Spleen (tissue), 11 donors: ENCODE measurements around the gene SPTBN2. TPM values are rescaled to one million over a fixed set of nuclear protein-coding genes. Genes with fewer than 3 reads are reported as not detected.

ENCODE experiments used
- DNase-seq: peaks from one replicate; pipeline ENCODE4 v3.0.0-alpha.2; 2020
- H3K27ac ChIP-seq, 8 donors: fragments of 200-600 bp; sonication (generic) in 7 of 8; 1 replicate in 4 of 8; 2 replicates in 4 of 8; pipeline versions ENCODE4 v1.5.0 to v1.8.0; 2016 to 2021; ENCODE audit warnings: inconsistent platforms in 4 of 8, mild to moderate bottlenecking in 4 of 8, moderate library complexity in 1 of 8
- H3K27me3 ChIP-seq, 7 donors: fragments of 200-600 bp; sonication (generic) in 6 of 7; replicated peaks in 1 of 7; 1 replicate in 4 of 7; 2 replicates in 3 of 7; pipeline versions ENCODE4 v1.5.0 to v1.8.0; 2016 to 2021; ENCODE audit warnings: inconsistent platforms in 3 of 7, mild to moderate bottlenecking in 1 of 7
- H3K36me3 ChIP-seq, 6 donors: fragments of 200-600 bp; sonication (generic) in 5 of 6; 1 replicate in 4 of 6; 2 replicates in 2 of 6; pipeline versions ENCODE4 v1.5.0 to v1.8.0; 2016 to 2021; ENCODE audit warnings: inconsistent platforms in 2 of 6
- H3K4me1 ChIP-seq, 6 donors: fragments of 200-600 bp; sonication (generic) in 5 of 6; 1 replicate in 3 of 6; 2 replicates in 3 of 6; pipeline versions ENCODE4 v1.5.0 to v1.8.0; 2016 to 2021; ENCODE audit warnings: inconsistent platforms in 3 of 6
- H3K4me3 ChIP-seq, 8 donors: fragments of 200-600 bp; sonication (generic) in 7 of 8; 1 replicate in 4 of 8; 2 replicates in 4 of 8; pipeline versions ENCODE4 v1.5.0 to v1.8.0; 2016 to 2021; ENCODE audit warnings: inconsistent platforms in 4 of 8, mild to moderate bottlenecking in 4 of 8, moderate library complexity in 2 of 8
- H3K9me3 ChIP-seq, 8 donors: fragments of 200-600 bp; sonication (generic) in 7 of 8; 1 replicate in 4 of 8; 2 replicates in 4 of 8; pipeline versions ENCODE4 v1.5.0 to v1.8.0; 2016 to 2021; ENCODE audit warnings: inconsistent platforms in 4 of 8
- POLR2A ChIP-seq, 3 donors: fragments of 450-650 bp; IDR thresholded peaks; one replicate each; pipeline ENCODE4 v1.5.1; 2017; ENCODE audit warnings: antibody characterized with exemption in 3 of 3, mild to moderate bottlenecking in 1 of 3
- POLR2AphosphoS5 ChIP-seq, 3 donors: sonication (generic); formaldehyde crosslinking; IDR thresholded peaks; one replicate each; pipeline ENCODE4 v1.5.1; 2017; ENCODE audit warnings: antibody characterized with exemption in 3 of 3
- WGBS, 5 donors: extraction: QIAGEN DNeasy Blood & Tissue Kit in 3 of 5; methylation state at CpG; one replicate each; pipeline versions ENCODE4 v1.1.5 to v1.1.7; 2013 to 2018; 5-methylcytosine and 5-hydroxymethylcytosine counted together
- intact Hi-C: fragments of 100-400 bp; cut with DNase I; formaldehyde crosslinking; loops from one replicate; pipeline ENCODE4 v1.15.0; 2023; ENCODE audit warnings: low total_unique reads
- polyA plus RNA-seq, 3 donors: library from polyadenylated mRNA; stranded (reverse); fragments of 200-250 nt; gene quantifications; one replicate each; pipeline ENCODE4 v1.2.1, GENCODE V29; 2013
- total RNA-seq, 7 donors: library from RNA; depleted of rRNA in 3 of 7; stranded (reverse); fragments of >200 nt in 3 of 7; fragmentation: NEBNext Ultra II Directional in 4 of 7; extraction: Animal tissue kit (Norgen Biotek cat#: 25700) in 4 of 7; gene quantifications; one replicate each; pipeline versions ENCODE4 v1.1.0 to v1.2.1, GENCODE V29; 2016 to 2021
- TF ChIP-seq, protein P1 (sequence below), 11 experiments: fragments of 200-600 bp in 7 of 11; fragments of 450-650 bp in 4 of 11; sonication (generic) in 4 of 11; IDR thresholded peaks in 8 of 11; conservative IDR thresholded peaks in 3 of 11; 1 replicate in 7 of 11; 2 replicates in 4 of 11; pipeline versions ENCODE4 v1.4.0 to v1.8.0; 2016 to 2021; ENCODE audit warnings: antibody characterized with exemption in 11 of 11, inconsistent platforms in 4 of 11, mild to moderate bottlenecking in 1 of 11
- donor health status: healthy with polysubstance abuse.
- donor health status: DM: no; HTN: no; CAD: no; lungs with moderate emphysema.
- donor health status: DM: no; HTN: no; CAD: no.
- donor health status: Bipolar disorder and iron deficiency.
- donor health status: healthy.
- donor health status: DM: no; HTN: no; CAD: no.
- donor health status: DM: yes; HTN: yes; CAD: no.

The SPTBN2 gene
- total and polyA plus RNA-seq, 10 donors: 0.61 to 5.1 (median 3.7) TPM

- no peak for DNase-seq
- peaks cover 0 to 66% (median 34%) of the 10 kb centered on the region in 6 donors for H3K36me3 ChIP-seq
Observed at GRCh38 chr11:66639066-66639813, 89.8 kb downstream of the SPTBN2 start.

DNA sequence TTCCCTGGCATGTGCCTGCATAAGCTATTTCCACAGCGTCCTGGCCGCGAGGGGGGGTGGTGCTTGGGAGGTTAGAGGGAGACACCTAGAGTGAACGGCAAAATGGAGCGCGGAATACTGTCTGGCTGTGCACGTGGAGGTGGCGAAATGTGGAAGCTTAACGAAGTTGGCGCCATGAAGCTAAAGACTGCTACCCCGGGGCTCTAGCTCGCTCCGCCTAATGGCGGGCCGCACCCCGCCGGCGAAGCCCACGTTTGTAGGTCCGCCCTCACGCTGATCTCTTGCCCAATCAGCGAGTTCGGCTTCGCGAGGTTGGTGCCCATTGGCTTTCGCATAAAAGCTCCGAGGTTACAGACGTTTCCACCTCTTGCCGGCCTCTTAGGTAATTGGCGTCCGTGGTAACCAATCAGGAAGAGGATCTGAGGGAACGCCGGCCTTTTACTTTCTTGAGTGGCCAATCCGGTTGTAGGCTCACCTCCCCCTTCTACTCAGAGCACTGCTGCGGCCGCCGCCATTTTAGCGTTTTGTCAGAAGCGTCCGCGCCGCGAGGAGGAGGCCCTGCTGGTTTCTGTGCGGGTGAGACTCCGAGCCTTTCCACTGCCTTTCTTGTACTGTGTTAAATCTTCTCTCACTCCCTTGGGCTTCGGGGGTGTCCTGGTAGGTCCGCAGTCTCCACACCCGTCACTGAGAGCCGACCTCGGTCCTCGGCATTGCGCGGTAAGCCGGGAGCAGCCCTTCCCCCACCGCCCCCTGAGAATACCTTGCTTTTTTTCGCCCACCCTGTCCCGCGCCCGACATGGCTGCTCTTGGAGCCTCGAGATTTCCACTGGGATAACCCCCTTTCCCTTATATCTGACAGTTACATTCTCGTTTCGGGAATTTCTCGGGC, 90.6 kb downstream of the SPTBN2 start, which contains the start of gene RBM4:
Gene RBM4, plus strand, starts transcription at position 527 of the 889 bp plus-strand sequence. CDS start 1,009 bp downstream, outside the sequence.
- TF ChIP-seq POLR2A (IDR thresholded peaks at IDR 0.05) (peak; percentile 13 to 60 (median 39)), POLR2AphosphoS5 (IDR thresholded peaks at IDR 0.05) (peak; percentile 94 to 97 (median 96))
- TF ChIP-seq, protein P1, sequence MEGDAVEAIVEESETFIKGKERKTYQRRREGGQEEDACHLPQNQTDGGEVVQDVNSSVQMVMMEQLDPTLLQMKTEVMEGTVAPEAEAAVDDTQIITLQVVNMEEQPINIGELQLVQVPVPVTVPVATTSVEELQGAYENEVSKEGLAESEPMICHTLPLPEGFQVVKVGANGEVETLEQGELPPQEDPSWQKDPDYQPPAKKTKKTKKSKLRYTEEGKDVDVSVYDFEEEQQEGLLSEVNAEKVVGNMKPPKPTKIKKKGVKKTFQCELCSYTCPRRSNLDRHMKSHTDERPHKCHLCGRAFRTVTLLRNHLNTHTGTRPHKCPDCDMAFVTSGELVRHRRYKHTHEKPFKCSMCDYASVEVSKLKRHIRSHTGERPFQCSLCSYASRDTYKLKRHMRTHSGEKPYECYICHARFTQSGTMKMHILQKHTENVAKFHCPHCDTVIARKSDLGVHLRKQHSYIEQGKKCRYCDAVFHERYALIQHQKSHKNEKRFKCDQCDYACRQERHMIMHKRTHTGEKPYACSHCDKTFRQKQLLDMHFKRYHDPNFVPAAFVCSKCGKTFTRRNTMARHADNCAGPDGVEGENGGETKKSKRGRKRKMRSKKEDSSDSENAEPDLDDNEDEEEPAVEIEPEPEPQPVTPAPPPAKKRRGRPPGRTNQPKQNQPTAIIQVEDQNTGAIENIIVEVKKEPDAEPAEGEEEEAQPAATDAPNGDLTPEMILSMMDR (IDR thresholded peaks at IDR 0.05 in 8 of 11, conservative IDR thresholded peaks at IDR 0.05 in 3 of 11): peak in 4 of 11 experiments; percentile 20 to 49 (median 30)
- no peaks in the 10 kb centered on the region for H3K27me3 ChIP-seq
- peak within 1 kb of the TSS; percentile 70 to 96 (median 92) for H3K27ac ChIP-seq
- DNase-seq: peak; percentile 97
- H3K9me3 ChIP-seq: no peaks in the 10 kb centered on the region
- H3K36me3 ChIP-seq: peaks cover 0 to 66% (median 27%) of the 10 kb centered on the region in 6 donors
- H3K4me1 ChIP-seq: peaks cover 40 to 87% (median 66%) of the 10 kb centered on the region in 6 donors
- 0 to 1% (median 0%) methylated on average over 55 to 63 of the region's 63 CpGs for WGBS, 5 donors
- H3K4me3 ChIP-seq: peak within 1 kb of the TSS; percentile 77 to 94 (median 88)
- intact Hi-C loops: no loop called here

More at GRCh38 chr11:66639066-66639813, 89.8 kb downstream of the SPTBN2 start:
- intact Hi-C loops: no loop called here
- TF ChIP-seq POLR2AphosphoS5 (IDR thresholded peaks at IDR 0.05) (no peak), POLR2A (IDR thresholded peaks at IDR 0.05) (no peak)
- TF ChIP-seq, protein P1 (IDR thresholded peaks at IDR 0.05 in 8 of 11, conservative IDR thresholded peaks at IDR 0.05 in 3 of 11): peak in 1 of 11 experiments; percentile 15
- WGBS, 5 donors: 6 to 13% (median 10%) methylated on average over 27 of the region's 27 CpGs
- Histone ChIP-seq H3K27me3 (no peaks in the 10 kb centered on the region), H3K9me3 (no peaks in the 10 kb centered on the region), H3K27ac (peak overlapping the region; percentile 70 to 96 (median 92)), H3K4me3 (peak overlapping the region; percentile 77 to 94 (median 88)), H3K4me1 (peaks cover 48 to 91% (median 74%) of the 10 kb centered on the region in 6 donors)

DNA sequence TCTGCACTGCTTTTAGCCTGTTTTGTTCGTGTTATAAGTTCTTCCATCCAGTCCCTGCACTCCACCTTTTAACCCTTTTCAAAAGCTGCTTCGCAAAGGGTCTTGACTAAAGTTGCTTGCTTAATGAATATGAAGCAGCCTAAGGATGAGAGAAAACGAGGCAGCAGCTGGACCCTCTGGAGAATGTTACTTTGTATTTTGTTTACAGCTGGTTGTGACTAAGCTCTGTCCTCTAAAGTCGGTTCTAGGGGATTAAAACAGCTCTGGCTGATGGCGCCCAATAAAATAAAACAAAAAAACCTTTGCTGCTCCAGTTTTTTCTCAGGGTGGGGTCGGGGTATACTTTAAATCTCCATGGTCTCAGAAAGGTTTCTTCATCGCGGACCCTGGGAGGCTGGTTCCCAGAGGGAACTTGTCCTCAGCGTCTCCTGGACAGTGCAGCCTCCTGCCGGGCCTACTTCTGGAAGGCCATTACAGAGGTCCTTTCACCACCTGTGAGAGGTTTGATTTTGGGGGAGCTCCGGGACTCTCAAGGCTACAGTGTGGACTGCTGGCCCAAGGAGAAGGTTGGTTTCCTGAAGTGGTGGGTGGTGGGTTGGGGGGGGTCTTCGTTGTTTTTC, 91.3 kb downstream of the SPTBN2 start:
- intact Hi-C loops: no loop called here
- Histone ChIP-seq H3K36me3 (peaks cover 0 to 66% (median 24%) of the 10 kb centered on the region in 6 donors), H3K9me3 (no peaks in the 10 kb centered on the region), H3K27me3 (no peaks in the 10 kb centered on the region), H3K4me1 (peaks cover 36 to 87% (median 64%) of the 10 kb centered on the region in 6 donors), H3K27ac (peak overlapping the region in 7 of 8 donors; percentile 85 to 96 (median 92)), H3K4me3 (peak overlapping the region; percentile 34 to 94 (median 88))
- DNase-seq: no peak
- TF ChIP-seq, protein P1 (IDR thresholded peaks at IDR 0.05 in 8 of 11, conservative IDR thresholded peaks at IDR 0.05 in 3 of 11): peak in 1 of 11 experiments; percentile 8
- TF ChIP-seq POLR2AphosphoS5 (IDR thresholded peaks at IDR 0.05) (no peak), POLR2A (IDR thresholded peaks at IDR 0.05) (no peak)
- 54 to 73% (median 54%) methylated on average over 10 to 12 of the region's 12 CpGs for WGBS, 5 donors
